HG03354 (cell line): ENCODE data around the gene CD300LG.

ENCODE experiments used
- ATAC-seq: cut with Tn5 transposase; IDR thresholded peaks from one replicate; pipeline ENCODE4 v1.9.1; 2021; ENCODE audit warnings: mild to moderate bottlenecking; ENCODE audit not compliant: unreplicated experiment, poor library complexity, severe bottlenecking

Gene CD300LG

GRCh38 chr17:43900183-43900857 lies 53.3 kb downstream of the CD300LG start:
- peak; percentile 61 for ATAC-seq

DNA sequence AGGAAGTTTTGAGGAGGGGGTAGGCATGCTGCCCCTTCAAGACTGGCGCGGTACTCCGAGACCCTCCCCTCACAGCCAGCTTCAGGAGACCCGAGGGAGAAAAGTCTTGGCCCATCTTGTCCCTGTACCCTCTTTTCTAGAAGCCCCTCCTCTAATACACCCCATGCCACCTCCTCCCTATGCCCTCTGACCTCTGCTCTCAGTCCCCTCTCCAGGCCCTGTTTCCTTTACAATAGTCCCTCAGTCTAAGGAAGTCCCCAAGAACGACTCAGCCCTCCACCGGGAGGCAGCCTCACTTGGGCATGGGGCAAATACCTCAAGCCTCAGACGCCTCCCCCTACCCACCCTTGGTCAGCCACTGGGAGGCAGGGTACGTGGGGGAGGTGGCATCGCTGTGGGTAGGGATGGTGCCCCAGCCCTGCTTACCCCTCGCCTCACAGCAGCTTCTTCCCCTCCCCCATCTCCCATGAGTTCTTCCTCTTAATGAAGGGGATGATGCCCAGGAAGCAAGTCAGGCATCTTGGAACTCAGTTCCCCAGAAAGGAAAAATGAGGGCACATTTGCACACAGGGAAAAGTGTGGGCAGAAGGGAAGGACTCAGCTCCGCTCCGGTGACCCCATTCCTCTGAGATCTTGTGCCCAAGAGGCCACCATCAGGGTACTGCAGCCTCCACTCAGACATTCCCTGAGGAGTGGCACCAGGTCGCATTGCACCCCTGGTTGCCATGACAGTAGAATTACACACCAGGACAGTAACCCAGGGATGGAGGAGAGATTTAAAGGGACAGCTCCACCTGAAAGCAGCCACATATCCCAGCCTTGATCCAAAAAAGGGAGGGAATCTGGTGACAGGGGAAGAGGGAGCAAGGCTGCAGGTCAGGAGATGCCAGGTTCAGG lies 54.1 kb downstream of the CD300LG start:
- no peak for ATAC-seq

DNA sequence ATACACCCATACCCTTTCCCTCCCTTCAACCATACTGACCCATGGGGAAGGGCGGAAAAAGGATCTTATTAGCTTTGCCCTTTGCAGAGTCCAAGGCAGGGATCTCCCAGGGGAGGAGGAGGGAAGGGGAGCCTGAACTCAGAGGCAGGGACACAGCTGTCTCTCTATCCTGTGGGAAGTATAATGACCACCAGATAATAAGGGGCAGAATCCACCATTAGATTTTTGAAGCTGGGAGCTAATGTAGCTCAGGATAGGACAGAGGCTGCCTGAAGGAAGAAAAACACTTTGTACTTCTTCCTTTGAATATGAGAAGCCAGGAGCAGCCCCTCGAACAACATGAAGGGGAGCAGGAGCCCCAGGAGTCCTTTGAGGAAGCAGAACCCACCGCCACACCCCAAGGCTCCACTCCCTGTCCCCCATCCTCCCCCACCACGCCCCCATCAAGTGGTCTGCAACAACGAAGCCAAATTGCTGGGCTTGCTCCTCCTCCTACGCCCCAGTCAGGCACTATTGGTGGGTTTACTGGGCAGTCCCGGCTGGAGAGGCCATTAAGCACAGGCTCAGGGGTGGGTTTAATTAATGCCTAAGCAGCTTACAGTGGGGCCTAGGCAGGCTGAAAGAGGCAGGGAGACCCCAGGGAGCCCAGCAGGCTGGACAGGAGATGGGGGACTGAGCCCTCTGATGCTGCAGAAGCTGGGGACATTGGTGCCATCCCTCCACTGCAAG lies 55.0 kb downstream of the CD300LG start:
- no peak for ATAC-seq

DNA sequence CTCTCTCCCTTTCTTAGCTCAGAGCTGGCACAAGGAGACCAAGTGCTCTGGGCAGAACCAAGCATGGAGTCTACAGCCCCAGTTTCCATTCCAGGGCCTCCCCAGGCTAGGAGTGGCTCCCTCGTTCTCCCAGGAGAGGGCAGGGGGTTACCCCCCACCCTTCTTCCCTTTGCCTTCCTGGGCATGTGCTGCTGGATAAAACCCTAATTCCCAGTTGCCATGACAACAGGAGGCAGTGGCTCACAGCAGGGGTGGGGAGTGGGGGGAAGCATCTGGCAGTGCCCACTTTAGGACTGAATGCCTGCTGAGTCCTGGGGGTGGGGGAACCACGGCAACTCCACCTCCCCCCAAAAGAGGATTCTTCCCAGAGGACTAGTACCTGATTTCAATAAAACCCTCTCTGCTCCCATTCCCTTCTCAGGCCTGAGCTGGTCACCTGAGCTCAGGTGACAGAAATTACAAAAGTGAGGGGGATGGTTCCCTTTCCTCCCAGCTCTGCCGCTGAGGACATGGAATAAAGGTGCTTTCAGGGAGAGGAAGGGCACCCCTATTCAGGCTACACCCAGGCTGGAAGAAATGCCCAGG lies 58.5 kb downstream of the CD300LG start:
- ATAC-seq: no peak

GRCh38 chr17:43905985-43906852 lies 59.2 kb downstream of the CD300LG start:
- ATAC-seq: no peak

DNA sequence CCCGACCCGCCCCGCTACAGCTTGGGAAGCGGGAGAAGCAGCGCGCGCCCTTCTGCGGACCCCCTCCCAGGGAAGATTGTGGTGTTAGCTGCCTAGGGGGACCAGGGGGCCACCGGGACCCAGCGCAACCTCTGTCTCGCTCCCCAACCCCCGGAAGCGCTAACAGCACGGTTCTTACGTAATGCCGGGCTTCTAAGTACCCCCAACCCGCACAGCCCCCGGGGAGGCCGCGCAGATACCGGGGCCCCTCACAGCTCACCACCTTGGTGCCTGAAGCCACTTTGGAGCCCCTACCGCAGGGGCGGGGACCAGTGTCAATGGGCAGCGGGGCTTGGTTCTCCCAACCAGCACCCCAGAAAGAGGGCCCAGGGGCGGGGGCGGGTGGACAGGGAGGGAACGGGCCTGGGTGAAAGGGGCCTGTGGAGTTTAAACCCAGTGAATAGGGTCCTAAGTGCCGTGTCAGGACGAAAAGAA lies 60.0 kb downstream of the CD300LG start:
- no peak for ATAC-seq

DNA sequence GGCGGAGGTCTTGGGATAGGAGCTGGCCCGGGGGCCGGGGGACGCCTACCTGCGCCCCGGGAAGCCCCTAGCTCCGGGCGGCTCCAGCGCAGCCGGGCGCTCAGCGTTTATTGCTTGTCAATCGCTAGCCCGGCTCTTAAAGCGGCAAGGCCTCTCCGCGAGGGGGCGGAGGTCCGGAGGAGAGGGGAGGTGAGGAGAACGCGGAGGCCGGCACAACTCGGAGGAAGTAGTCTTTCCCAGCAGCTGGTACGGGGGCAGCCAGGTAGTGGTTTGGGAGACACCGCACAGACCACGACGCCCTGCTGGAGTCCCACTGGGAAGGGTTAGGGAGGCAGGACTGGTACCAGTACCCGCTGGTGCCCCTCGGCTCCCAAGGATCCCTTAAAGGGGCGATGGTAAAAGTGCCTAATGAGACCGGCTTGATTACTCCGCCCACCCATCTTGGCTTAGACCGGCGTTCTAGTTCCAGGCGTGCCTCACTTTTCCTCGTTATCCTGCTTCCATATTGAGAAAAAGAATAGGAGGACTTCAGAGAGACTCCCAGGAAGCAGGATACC lies 60.5 kb downstream of the CD300LG start, which contains the start of gene MPP2:
Gene MPP2, minus strand, starts transcription at position 112 of the 557 bp plus-strand sequence. CDS start 3,076 bp downstream, outside the sequence.
- no peak for ATAC-seq

GRCh38 chr17:43907998-43908721 lies 61.2 kb downstream of the CD300LG start:
- ATAC-seq: no peak

GRCh38 chr17:43909537-43910231 lies 62.7 kb downstream of the CD300LG start:
- no peak for ATAC-seq

DNA sequence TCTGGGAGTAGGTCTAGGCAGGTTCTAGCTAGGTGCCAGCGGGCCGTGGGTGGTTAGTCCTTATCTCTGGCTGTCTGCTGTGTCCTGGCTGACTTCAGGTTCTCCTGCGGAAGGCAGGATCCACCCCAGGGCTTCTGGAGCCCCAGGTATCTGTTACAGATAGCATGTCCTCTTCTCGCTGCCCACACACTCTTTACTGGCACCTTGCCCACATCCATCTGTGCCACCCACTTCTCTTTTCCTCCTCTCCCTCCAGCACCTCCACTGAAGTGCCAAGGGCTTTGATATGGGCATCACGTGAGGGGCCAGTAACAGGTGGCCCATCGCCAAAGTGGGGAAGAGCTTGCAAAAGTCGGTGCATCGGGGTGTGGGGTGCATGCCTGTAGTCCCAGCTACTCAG lies 64.9 kb downstream of the CD300LG start:
- no peak for ATAC-seq

DNA sequence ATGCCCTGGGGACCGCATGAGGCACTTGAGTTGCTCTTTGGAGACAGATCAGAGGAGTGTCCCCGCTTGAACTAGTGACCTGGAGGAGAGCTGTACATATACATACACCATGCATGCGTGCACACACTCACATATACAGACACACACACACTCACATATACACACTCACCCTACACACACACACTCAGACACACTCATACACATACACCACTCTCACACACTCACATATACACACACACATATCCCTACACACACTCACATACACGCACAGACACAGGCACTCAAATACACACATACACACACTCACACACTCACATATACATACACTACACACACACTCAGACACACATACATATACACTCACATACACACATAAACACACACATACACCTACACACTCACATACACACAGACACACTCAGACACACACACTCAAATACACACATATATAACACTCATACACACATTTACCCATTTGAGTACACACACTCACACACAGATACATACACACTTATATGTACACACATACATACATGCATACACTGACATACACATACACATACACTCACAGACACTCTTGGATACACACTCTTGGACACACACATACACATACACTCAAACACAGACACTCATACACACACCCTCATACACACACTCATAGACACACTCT lies 65.8 kb downstream of the CD300LG start:
- no peak for ATAC-seq
